HEK293T (cell line): ENCODE data around the gene RRAS2.

ENCODE experiments used
- CTCF ChIA-PET: fragments of 350-600 bp; formaldehyde crosslinking; extraction: SDS; loops from one replicate; lab custom pipeline; 2021; ENCODE audit warnings: antibody characterized with exemption, inconsistent platforms; lab: Yijun Ruan, JAX
- POLR2A ChIA-PET: fragments of 350-600 bp; formaldehyde crosslinking; extraction: SDS; loops from one replicate; lab custom pipeline; 2020; ENCODE audit warnings: antibody characterized with exemption, inconsistent platforms; lab: Yijun Ruan, JAX
- DNase-seq: peaks from one replicate; pipeline ENCODE4 v3.0.0; 2012; ENCODE audit warnings: mixed read lengths; ENCODE audit errors: extremely low spot score
- ARNT ChIP-seq: fragments of 450-650 bp; IDR thresholded peaks from 2 replicates; pipeline ENCODE4 v1.6.1; 2017; ENCODE audit warnings: mild to moderate bottlenecking
- BHLHE40 ChIP-seq: fragments of 450-650 bp; IDR thresholded peaks from 2 replicates; pipeline ENCODE4 v1.6.1; 2016; ENCODE audit warnings: mild to moderate bottlenecking, moderate library complexity, borderline replicate concordance
- CTBP1 ChIP-seq: fragments of 450-650 bp; IDR thresholded peaks from 2 replicates; pipeline ENCODE4 v1.6.1; 2016; ENCODE audit warnings: borderline replicate concordance
- ELF4 ChIP-seq: fragments of 450-650 bp; IDR thresholded peaks from 2 replicates; pipeline ENCODE4 v1.6.1; 2017; ENCODE audit warnings: antibody characterized with exemption
- FOXA1 ChIP-seq: fragments of 450-650 bp; IDR thresholded peaks from 2 replicates; pipeline ENCODE4 v1.6.1; 2016; ENCODE audit warnings: mild to moderate bottlenecking
- FOXK2 ChIP-seq: fragments of 450-650 bp; IDR thresholded peaks from 2 replicates; pipeline ENCODE4 v1.6.1; 2016; ENCODE audit warnings: mild to moderate bottlenecking
- FOXM1 ChIP-seq: fragments of 450-650 bp; IDR thresholded peaks from 2 replicates; pipeline ENCODE4 v1.6.1; 2017; ENCODE audit warnings: mild to moderate bottlenecking, borderline replicate concordance
- HDGF ChIP-seq: fragments of 450-650 bp; IDR thresholded peaks from 2 replicates; pipeline ENCODE4 v1.6.1; 2017; ENCODE audit warnings: antibody characterized with exemption, borderline replicate concordance
- L3MBTL2 ChIP-seq: fragments of 450-650 bp; conservative IDR thresholded peaks from 2 replicates; pipeline ENCODE4 v1.6.1; 2016; ENCODE audit warnings: mild to moderate bottlenecking
- LEF1 ChIP-seq: fragments of 450-650 bp; IDR thresholded peaks from 2 replicates; pipeline ENCODE4 v1.6.1; 2017; ENCODE audit warnings: mild to moderate bottlenecking, borderline replicate concordance
- NFRKB ChIP-seq: fragments of 450-650 bp; IDR thresholded peaks from 2 replicates; pipeline ENCODE4 v1.6.1; 2016; ENCODE audit warnings: mild to moderate bottlenecking, moderate library complexity
- SP1 ChIP-seq: fragments of 450-650 bp; IDR thresholded peaks from 2 replicates; pipeline ENCODE4 v1.6.1; 2017
- SUZ12 ChIP-seq: fragments of 450-650 bp; IDR thresholded peaks from 2 replicates; pipeline ENCODE4 v1.6.1; 2016; ENCODE audit warnings: mild to moderate bottlenecking
- TARDBP ChIP-seq: fragments of 450-650 bp; IDR thresholded peaks from 2 replicates; pipeline ENCODE4 v1.6.1; 2016
- ZNF384 ChIP-seq: fragments of 450-650 bp; IDR thresholded peaks from 2 replicates; pipeline ENCODE4 v1.6.1; 2016
- TF ChIP-seq, protein P1 (sequence below): fragments of 450-650 bp; IDR thresholded peaks from 2 replicates; pipeline ENCODE4 v1.6.1; 2016

Gene RRAS2

DNA sequence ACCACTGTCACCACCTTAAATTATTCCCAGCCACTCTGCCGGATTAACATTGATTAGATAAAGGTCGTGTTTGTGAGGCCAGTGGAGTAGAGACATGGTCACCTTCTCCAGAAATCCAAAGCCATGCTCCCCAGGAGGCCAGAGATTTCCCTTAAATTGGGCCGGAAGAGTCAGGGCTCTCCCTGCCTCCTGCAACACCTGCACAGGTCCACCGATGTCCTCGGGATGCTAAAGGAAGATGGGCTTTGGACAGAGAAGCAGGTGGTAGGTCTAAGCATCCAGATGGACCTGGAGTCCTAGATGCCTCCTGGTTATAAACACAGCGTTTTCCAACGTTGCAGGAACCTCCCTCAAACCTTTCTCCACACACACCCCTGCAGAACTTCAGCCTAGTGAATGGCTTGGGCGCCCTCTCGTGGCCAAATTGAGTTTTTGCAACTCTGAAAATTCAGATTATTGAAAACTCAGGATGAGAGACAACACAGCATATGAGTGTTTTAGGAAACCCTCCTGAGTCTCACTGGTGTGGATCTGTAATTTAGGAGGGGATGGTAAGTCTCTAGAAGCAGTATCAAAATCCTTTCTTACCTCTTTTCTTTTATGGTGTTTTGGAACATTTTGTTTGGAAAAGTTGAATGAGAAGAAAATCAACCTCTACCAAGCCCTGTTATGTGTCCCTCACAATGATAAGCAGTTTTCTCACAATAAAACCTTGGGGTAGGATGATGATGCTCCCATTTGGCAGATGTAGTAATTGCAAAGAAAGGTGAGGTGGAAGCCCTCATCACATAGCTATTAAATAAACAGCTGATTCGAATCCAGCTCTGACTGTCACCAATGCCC lies 109.6 kb downstream of the RRAS2 start:
- TF ChIP-seq CTBP1 (no peak), NFRKB (no peak), SP1 (no peak), HDGF (no peak), BHLHE40 (no peak), FOXK2 (no peak), ELF4 (no peak)
- ChIA-PET POLR2A (no interaction called here), CTCF (interaction anchor here (0.6 to 1.7 kb wide), 3 partner anchors 9 to 292 kb away, joined by 3 to 6 read pairs (median 3); partner anchors contain the start of gene SPON1)
- peak; percentile 69 for DNase-seq

DNA sequence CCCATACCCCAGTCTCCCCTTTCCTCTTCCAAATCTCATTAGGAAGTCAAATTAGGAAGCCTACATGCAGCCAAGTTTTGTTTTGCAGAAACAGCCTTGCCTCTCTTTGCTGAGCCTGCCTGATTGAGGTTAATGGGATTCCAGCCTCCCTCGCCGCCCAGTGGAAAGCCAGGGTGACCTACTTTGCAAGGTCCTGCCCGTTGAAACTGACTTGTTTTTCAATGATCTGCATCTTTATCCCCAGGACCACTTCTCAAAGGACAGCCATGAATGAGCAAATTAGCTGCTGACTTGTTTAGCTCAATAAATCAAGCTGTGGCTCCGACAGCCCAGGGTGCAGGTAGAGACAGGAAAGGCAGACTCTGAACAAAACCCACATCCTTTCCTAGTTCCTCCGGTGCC lies 110.4 kb downstream of the RRAS2 start:
- CTCF ChIA-PET, result interaction anchor here (1.1 kb wide), 1 partner anchor 292 kb away, joined by 5 read pairs; no protein-coding TSS in a partner anchor
- POLR2A ChIA-PET, result no interaction called here
- no peak for DNase-seq
- TF ChIP-seq, protein P1, sequence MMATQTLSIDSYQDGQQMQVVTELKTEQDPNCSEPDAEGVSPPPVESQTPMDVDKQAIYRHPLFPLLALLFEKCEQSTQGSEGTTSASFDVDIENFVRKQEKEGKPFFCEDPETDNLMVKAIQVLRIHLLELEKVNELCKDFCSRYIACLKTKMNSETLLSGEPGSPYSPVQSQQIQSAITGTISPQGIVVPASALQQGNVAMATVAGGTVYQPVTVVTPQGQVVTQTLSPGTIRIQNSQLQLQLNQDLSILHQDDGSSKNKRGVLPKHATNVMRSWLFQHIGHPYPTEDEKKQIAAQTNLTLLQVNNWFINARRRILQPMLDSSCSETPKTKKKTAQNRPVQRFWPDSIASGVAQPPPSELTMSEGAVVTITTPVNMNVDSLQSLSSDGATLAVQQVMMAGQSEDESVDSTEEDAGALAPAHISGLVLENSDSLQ, result peak; percentile 57
- TF ChIP-seq LEF1 (no peak), BHLHE40 (no peak), FOXA1 (no peak), CTBP1 (no peak), ELF4 (no peak), NFRKB (no peak), TARDBP (no peak), FOXM1 (no peak)

DNA sequence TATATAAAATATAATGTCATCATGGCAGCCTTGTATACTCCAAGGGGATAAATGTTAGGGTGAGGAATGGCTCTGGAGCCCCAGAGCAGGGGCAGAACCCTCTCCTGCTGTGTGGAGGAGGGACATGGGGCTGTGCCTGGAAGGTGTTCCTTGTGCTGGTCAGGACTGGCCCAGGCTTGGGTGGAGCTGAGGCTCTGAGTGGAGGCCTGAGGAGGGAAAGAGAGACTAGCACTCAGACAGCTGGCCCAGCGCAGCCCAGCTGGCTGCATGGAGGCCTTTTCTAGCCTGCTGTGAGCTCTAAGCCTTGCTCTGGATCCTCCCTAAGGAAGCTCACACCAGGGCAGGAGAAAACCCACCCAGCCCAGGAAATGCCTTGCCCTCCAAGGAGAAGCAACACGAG lies 113.5 kb downstream of the RRAS2 start:
- no peak for TF ChIP-seq ZNF384
- ChIA-PET CTCF (interaction anchor here (0.6 kb wide), 1 partner anchor 219 kb away, joined by 3 read pairs; no protein-coding TSS in a partner anchor), POLR2A (no interaction called here)
- no peak for DNase-seq

DNA sequence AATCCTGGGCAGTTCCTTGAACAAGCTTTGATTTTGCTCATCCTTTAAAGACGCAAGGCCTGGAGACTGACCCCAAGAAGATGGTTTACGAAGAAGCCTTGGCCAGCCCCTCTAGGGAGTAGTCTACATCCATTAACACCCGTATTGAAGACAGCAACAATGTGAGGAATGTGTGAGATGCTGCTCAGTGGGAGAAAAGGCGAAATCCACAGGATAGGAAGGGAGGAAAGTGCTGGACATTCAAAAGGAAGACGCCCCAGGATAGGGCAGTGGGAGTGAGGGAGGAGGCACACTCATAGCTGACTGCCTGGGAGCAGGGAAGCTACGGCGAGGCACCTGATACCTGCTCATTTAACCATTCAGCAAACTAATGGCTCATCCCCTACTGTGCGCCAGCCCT lies 114.1 kb downstream of the RRAS2 start:
- POLR2A ChIA-PET, result no interaction called here
- TF ChIP-seq L3MBTL2 (no peak), LEF1 (no peak), ARNT (no peak), FOXM1 (no peak), SP1 (no peak), BHLHE40 (no peak), SUZ12 (no peak), NFRKB (no peak), CTBP1 (no peak), HDGF (no peak), ZNF384 (no peak), ELF4 (no peak), FOXK2 (no peak)
- TF ChIP-seq, protein P1, result no peak
- DNase-seq, result no peak
- CTCF ChIA-PET, result interaction anchor here (0.6 kb wide), 1 partner anchor 218 kb away, joined by 3 read pairs; no protein-coding TSS in a partner anchor

DNA sequence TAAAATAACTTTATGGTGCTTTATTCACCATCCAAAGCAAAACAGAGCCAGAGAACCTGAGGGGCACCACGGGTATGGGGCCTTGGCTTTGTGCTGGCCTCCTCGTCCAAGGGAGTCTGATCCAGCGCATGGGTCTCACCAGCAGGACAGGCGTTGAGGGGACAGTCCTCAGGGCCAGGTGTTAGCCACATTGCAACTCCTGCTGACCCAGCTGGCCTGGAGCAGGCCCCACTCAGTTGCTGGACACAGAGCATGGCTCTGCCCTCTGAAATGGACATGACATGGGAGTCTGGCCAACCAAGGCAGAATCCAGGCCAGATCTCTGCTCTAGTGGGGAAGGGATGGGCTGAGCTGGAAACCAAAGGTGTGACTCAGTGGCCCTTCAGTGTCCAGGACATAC lies 116.2 kb downstream of the RRAS2 start:
- POLR2A ChIA-PET, result no interaction called here
- CTCF ChIA-PET, result no interaction called here
- no peak for DNase-seq
- TF ChIP-seq HDGF (no peak), ZNF384 (no peak), ELF4 (no peak)

DNA sequence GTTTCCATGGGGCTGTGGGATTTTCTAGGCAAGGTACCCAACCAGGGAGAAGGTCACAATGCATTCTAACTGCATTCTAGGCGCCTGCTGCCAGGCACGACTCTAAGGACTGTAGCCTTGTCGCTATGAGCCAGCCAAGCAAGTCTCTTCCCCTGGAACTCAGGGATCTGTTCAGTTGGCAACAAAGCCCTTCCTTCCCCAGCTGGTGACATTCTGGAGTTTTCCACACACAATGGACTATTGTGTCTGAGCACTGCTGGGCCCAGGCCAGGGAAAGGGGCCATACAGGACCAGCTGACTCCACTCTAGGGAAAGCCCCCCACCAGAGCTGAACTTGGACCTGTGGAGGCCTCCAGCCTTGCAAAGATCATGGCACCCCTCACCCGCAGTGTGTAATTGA lies 116.8 kb downstream of the RRAS2 start:
- POLR2A ChIA-PET, result no interaction called here
- TF ChIP-seq FOXM1 (no peak), HDGF (no peak), ELF4 (no peak), FOXK2 (no peak)
- CTCF ChIA-PET, result no interaction called here
- no peak for DNase-seq

DNA sequence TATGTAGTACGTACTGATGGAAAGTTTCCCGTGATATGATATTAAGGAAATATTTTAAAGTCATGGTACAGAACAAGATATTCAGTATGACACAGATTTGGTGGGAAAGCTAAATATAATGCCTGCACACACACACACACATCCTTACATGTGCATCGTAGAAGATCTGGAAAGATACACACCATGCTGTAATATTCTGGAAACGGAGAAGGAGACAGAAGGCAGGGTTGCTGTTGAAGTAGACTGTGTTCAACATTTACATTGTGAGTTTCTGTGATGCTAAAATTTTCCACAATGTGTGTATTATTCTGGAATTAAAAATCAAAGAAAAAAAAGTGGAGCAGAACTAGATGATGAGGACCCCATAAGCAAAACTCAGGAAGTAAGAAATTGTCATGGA lies 118.0 kb downstream of the RRAS2 start:
- CTCF ChIA-PET, result interaction anchor here (1.3 kb wide), 1 partner anchor 284 kb away, joined by 3 read pairs; no protein-coding TSS in a partner anchor
- TF ChIP-seq ZNF384 (no peak), BHLHE40 (no peak), HDGF (no peak), SP1 (no peak), NFRKB (no peak), FOXK2 (no peak), FOXM1 (no peak), ELF4 (no peak), ARNT (no peak), LEF1 (no peak)
- TF ChIP-seq, protein P1, result no peak
- DNase-seq, result no peak
- POLR2A ChIA-PET, result no interaction called here
